Tibial nerve (tissue), 3 donors: Measurements from ENCODE around the gene RAD17.

Experiments
- CTCF ChIP-seq, 5 experiments: fragments of 200-600 bp in 3 of 5; fragments of 450-650 bp in 2 of 5; sonication (generic) in 3 of 5; IDR thresholded peaks; one replicate each; pipeline ENCODE4 v1.5.1; 2016 to 2019; ENCODE audit warnings: antibody characterized with exemption in 5 of 5, mild to moderate bottlenecking in 3 of 5, moderate library complexity in 2 of 5
- POLR2A ChIP-seq, 2 donors: fragments of 450-650 bp; IDR thresholded peaks; one replicate each; pipeline ENCODE4 v1.6.1; 2017; ENCODE audit warnings: antibody characterized with exemption in 2 of 2, mild to moderate bottlenecking in 2 of 2, moderate library complexity in 2 of 2

GRCh38 chr5:69335341-69335935 lies 34.2 kb upstream of the RAD17 start:
- TF ChIP-seq POLR2A (IDR thresholded peaks at IDR 0.05) = no peak
- no peak for TF ChIP-seq CTCF (IDR thresholded peaks at IDR 0.05)
